GM23338 (cell line): ENCODE data around the gene SLFN12.

Experiments
- CREB1 ChIP-seq: fragments of 250-450 bp; sonication (Bioruptor Pico); IDR thresholded peaks from 2 replicates; pipeline ENCODE4 v1.5.0; 2020; ENCODE audit warnings: low read depth, mild to moderate bottlenecking, moderate library complexity
- EZH2phosphoT487 ChIP-seq: fragments of 200-600 bp; sonication (generic); IDR thresholded peaks from one replicate; pipeline ENCODE4 v1.8.1; 2018; ENCODE audit warnings: antibody characterized with exemption; ENCODE audit not compliant: unreplicated experiment
- JUNB ChIP-seq: IDR thresholded peaks from one replicate; pipeline ENCODE4 v1.6.1; 2016; ENCODE audit warnings: antibody characterized with exemption; ENCODE audit not compliant: unreplicated experiment
- NANOG ChIP-seq: IDR thresholded peaks from 2 replicates; pipeline ENCODE4 v1.6.1; 2016; ENCODE audit warnings: antibody characterized with exemption, borderline replicate concordance
- POLR2AphosphoS5 ChIP-seq: IDR thresholded peaks from 2 replicates; pipeline ENCODE4 v1.6.1; 2016; ENCODE audit warnings: antibody characterized with exemption, low read depth
- STAT1 ChIP-seq: IDR thresholded peaks from one replicate; pipeline ENCODE4 v1.6.1; 2016; ENCODE audit warnings: antibody characterized with exemption; ENCODE audit not compliant: unreplicated experiment
- TF ChIP-seq, protein P1 (sequence below), 2 experiments: fragments of 200-600 bp in 1 of 2; sonication (generic) in 1 of 2; conservative IDR thresholded peaks; 2 replicates each; pipeline versions ENCODE4 v1.5.1 to v1.6.1; 2016 to 2017; ENCODE audit warnings: antibody characterized with exemption in 2 of 2, low read depth in 2 of 2, mild to moderate bottlenecking in 2 of 2, moderate library complexity in 1 of 2

DNA sequence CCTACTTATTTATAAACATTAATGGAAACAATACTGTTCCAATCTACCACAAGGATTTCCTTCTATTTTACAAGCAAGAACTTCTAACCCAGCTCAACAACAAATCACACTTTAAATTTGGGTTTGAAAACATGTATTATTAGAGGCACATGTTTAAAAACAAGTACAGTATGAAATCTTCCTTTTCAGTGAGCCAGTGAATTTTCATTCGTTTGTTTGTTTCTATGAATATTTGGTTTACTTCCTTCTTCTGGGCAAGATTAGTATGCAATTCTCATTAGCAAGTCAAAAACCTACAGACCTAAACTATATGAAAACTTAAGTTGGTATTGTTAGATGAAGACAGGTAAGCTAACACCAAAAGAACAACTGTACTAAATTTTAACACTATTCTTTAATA is 25.7 kb downstream of the SLFN12 start:
- TF ChIP-seq, protein P1, sequence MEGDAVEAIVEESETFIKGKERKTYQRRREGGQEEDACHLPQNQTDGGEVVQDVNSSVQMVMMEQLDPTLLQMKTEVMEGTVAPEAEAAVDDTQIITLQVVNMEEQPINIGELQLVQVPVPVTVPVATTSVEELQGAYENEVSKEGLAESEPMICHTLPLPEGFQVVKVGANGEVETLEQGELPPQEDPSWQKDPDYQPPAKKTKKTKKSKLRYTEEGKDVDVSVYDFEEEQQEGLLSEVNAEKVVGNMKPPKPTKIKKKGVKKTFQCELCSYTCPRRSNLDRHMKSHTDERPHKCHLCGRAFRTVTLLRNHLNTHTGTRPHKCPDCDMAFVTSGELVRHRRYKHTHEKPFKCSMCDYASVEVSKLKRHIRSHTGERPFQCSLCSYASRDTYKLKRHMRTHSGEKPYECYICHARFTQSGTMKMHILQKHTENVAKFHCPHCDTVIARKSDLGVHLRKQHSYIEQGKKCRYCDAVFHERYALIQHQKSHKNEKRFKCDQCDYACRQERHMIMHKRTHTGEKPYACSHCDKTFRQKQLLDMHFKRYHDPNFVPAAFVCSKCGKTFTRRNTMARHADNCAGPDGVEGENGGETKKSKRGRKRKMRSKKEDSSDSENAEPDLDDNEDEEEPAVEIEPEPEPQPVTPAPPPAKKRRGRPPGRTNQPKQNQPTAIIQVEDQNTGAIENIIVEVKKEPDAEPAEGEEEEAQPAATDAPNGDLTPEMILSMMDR (conservative IDR thresholded peaks at IDR 0.05; ENCODE audit: low read depth in 2 of 2) = no peak
- TF ChIP-seq NANOG = no peak
- TF ChIP-seq POLR2AphosphoS5 = no peak
- no peak for TF ChIP-seq CREB1
- no peak for TF ChIP-seq EZH2phosphoT487
- no peak for TF ChIP-seq STAT1
- no peak for TF ChIP-seq JUNB
